ENCODE data around the gene SPIRE1.

DNA sequence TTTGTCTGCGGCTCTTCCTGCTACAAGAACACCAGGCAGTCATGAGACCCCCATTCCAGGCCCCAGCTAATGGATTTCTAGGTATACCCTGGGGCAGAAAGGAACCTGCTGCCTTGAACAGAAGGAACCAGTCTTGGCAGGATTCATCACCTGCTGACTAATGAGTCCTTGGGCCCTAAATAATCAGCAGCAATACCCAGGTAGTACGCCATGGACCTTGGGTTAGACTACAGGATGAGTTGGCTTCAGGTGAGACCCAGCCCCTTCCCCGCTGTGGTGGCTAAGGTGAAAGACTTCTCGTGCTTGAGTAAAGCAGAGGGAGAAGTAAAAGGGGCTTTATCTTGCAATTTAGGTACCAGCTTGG is 105.0 kb downstream of the SPIRE1 start:
- TF ChIP-seq POLR2A (IDR thresholded peaks at IDR 0.05; ENCODE audit: low read length) (no peak), GATA1 (IDR thresholded peaks at IDR 0.05; ENCODE audit: low read depth, low read length) (no peak)

All from erythroblast (primary cell).